H1 (cell line): Measurements from ENCODE around the gene RNF38.

ENCODE experiments used
- CTCF ChIP-seq, 3 experiments: IDR thresholded peaks; 1 replicate in 2 of 3; 2 replicates in 1 of 3; pipeline versions ENCODE4 v1.5.1 to v1.6.1; 2011; ENCODE audit warnings: low read length in 3 of 3, mild to moderate bottlenecking in 3 of 3, inconsistent platforms in 2 of 3, low read depth in 1 of 3, moderate library complexity in 1 of 3; ENCODE audit not compliant: insufficient read depth in 1 of 3; ENCODE audit errors: control extremely low read depth in 1 of 3
- EP300 ChIP-seq, 2 experiments: IDR thresholded peaks; 1 replicate in 1 of 2; 2 replicates in 1 of 2; pipeline ENCODE4 v1.6.1; 2011 to 2012; ENCODE audit warnings: low read depth in 2 of 2, low read length in 2 of 2, mild to moderate bottlenecking in 2 of 2, borderline replicate concordance in 1 of 2, inconsistent platforms in 1 of 2, moderate library complexity in 1 of 2
- RAD21 ChIP-seq, 2 experiments: IDR thresholded peaks in 1 of 2; conservative IDR thresholded peaks in 1 of 2; 2 replicates each; pipeline ENCODE4 v1.6.1; 2011; ENCODE audit warnings: low read depth in 2 of 2, low read length in 2 of 2, improper control_type of control experiment in 1 of 2, inconsistent platforms in 1 of 2, mild to moderate bottlenecking in 1 of 2, moderate library complexity in 1 of 2

- TF ChIP-seq EP300 (IDR thresholded peaks at IDR 0.05; ENCODE audit: borderline replicate concordance in 1 of 2, low read depth in 2 of 2, low read length in 2 of 2): no peak
- no peak for TF ChIP-seq CTCF (IDR thresholded peaks at IDR 0.05; ENCODE audit: control extremely low read depth in 1 of 3, insufficient read depth in 1 of 3, low read depth in 1 of 3, low read length in 3 of 3)
- TF ChIP-seq RAD21 (IDR thresholded peaks at IDR 0.05 in 1 of 2, conservative IDR thresholded peaks at IDR 0.05 in 1 of 2; ENCODE audit: low read depth in 2 of 2, low read length in 2 of 2): no peak
Observed at GRCh38 chr9:36293171-36293570, 106.9 kb downstream of the RNF38 start.
